HG03571 (cell line): ENCODE measurements around the gene ROPN1.
"Not testable (repeated sequence)": the region's sequence is repeated elsewhere in the genome, so short reads cannot be mapped to it uniquely, and the experiment has no call there.

Source experiments
- ATAC-seq: cut with Tn5 transposase; IDR thresholded peaks from one replicate; pipeline ENCODE4 v1.9.1; 2021; ENCODE audit not compliant: unreplicated experiment

ROPN1 gene

GRCh38 chr3:123997543-123997942 is 5.6 kb upstream of the ROPN1 start:
- no peak for ATAC-seq

- no peak for ATAC-seq
These were observed 1.9 kb upstream of the ROPN1 start for GRCh38 chr3:123993818-123994217.

DNA sequence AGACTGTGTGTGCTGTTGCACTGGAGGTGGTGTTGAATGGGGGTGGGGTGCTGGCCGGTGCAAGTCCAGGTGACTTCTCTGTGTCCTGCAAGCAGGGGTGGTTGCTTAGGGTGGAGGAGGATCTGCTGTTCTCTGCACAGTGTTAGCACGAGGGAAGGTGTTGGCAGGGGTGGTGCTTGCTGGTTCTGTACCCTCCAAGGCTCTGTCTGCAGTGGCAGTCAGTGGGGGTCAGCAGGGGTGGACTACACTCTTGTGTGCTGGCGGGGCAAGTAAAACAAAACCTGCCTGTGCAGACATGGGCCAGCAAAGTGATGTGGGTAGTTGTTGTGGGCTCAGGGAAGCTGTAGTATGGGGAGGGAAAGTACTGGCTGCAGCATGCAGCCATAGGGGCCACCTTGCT is 5.5 kb downstream of the ROPN1 start:
- no peak for ATAC-seq

DNA sequence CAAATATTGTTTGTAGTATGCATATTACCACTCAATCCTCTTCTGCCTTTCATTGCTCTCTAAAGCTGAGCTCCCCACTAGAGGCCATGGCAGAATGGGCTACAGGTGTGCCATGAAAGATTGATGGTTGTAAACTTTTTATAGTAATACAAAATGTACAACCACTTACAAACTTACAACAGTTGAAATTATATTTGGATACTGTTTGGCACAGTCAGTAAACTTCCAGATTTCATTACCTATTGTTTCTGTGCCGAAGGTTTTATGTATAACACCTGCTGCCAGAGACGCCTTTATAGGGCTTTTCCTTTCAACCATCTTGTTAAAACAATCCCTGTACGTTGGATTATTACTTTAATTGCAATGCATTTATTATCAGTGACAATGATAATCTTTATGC is 7.0 kb downstream of the ROPN1 start:
- no peak for ATAC-seq

- ATAC-seq, result no peak
These were observed 7.6 kb downstream of the ROPN1 start for GRCh38 chr3:123984350-123984749.

GRCh38 chr3:123981317-123981716 is 10.6 kb downstream of the ROPN1 start:
- ATAC-seq, result not testable (repeated sequence)

- ATAC-seq, result no peak
These were observed 11.4 kb downstream of the ROPN1 start for GRCh38 chr3:123980539-123980938.

DNA sequence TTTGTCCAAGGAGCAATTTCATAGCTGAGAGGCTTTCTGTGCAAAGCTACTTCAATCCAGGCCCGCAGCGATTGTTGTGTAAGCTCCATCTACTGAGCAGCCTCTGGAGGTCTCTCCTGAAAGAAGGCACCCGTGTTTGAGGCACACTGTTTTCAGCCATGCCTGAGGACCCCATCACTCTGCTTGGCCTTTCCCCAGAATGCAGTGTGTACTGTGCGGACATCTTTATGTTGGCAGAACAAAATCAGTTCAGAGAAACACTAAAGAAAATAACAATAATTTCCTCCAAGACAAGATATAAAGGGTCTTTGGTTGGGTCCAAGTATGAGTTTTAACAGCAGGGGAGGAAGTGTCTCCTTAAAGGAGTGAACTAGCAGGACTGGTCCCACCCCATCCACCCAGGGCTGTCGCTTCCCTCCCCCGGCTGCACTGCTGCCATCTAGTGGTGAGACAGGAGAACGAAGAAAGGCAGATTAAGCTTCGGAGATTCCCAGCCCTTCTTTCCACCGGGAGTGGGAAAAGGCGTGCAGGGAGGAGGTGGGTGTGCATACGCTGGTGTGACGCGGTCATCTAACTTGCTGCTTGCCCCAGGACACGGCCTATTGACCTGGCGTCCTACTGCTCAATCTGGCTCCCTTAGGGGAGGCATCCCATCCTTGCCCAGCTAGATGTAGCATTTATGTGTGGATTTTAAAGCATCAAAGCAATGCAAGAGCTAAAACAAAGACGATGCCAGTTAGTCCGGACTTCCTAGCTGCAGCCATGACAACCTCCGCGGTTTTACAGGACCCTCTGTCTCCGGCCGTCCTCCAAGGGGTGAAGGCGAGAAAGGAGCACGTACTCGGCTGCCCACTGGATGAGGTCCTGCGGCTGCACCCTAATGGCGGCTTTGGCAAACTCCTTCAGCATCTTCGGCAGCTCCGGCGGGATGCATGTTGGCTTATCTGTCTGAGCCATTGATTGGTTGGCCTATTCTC is 12.1 kb downstream of the ROPN1 start:
- not testable (repeated sequence) for ATAC-seq

- not testable (repeated sequence) for ATAC-seq
These were observed 15.0 kb downstream of the ROPN1 start for GRCh38 chr3:123976904-123977303.

- ATAC-seq, result not testable (repeated sequence)
These were observed 15.6 kb downstream of the ROPN1 start for GRCh38 chr3:123976181-123976898.

DNA sequence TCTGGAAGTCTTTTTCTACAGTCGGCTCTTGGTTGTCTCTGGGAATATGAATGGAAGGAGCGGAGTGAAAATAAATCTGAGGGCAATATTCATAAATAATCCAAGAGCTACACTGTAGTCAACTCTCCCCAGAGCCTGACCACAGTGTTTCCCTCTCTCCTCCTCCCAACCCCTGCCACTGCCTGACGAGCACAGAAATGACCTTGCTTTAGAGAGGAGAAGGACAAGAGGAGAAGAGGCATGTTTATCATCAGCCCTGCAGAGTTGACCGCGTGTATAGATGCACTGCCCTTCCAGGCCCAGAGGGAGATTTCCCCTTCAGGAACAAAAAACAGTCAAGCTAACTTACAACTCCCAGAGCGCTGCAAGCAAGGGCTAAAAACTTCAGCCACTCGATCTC is 16.9 kb downstream of the ROPN1 start:
- not testable (repeated sequence) for ATAC-seq

DNA sequence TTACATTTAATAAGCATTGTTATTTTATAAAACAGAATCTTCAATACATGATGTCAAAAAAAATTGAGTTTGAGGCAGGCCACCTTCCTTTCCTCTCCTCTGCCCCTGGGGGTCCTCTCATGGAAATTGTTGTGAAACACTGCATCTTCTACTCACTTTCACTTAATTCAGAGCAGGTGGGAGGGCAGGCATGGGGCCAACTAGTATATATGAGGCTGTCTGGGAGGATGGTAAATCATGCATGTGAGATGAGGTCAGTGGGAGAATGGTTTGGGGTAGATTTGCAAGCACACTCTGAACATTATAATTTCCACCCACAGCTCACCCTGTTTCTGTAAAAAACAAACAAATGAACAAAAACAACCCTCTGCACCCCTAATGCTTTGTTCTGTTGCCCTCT is 20.5 kb downstream of the ROPN1 start:
- ATAC-seq, result no peak

GRCh38 chr3:123967260-123967659 is 24.7 kb downstream of the ROPN1 start:
- not testable (repeated sequence) for ATAC-seq

DNA sequence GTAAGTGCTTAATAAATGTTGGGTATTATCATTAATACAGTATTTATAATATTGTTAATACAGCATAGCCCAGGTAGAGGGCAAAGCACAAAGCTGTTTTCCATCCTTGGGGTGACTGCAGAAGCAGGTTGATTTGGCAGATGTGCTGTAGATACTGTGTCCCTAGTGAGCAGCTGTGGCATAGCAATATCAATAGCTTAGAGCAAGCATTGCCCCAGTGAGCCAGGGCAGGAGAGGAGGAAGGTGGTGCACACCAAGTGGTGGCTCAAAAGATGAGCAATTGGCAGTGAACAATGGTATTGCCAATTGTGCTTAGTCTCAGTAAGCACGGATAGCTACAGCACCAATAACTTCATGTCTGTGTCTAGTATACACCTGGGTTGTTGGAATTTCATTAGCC is 25.1 kb downstream of the ROPN1 start:
- ATAC-seq, result not testable (repeated sequence)

- not testable (repeated sequence) for ATAC-seq
These were observed 27.1 kb downstream of the ROPN1 start for GRCh38 chr3:123964793-123965192.

GRCh38 chr3:123961508-123961856 is 30.4 kb downstream of the ROPN1 start:
- ATAC-seq, result no peak

GRCh38 chr3:123960781-123961507 is 31.0 kb downstream of the ROPN1 start, which contains the start of gene CCDC14:
TSS of gene CCDC14 (minus strand) at chr3:123961229. CDS start at chr3:123961173, 56 bp downstream.
- ATAC-seq, result peak; percentile 86

DNA sequence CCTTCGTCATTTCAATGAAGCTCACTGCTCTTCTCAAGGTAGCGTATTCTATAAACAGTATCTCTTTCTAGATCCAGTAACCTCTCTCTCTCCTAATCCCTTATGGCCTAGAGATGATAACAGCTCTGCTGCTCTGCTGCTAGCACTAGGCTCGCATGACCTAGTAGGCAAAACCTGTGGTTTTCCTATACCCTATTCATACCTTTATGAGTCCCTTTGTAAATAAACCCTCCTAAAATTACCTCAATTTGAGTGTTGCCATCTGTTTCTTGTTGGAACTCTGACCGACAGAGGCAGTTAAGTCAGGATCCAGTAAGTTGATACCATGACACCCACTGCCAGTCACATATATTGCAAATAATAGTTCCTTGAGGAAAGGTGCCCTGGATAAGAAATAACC is 38.2 kb downstream of the ROPN1 start:
- ATAC-seq, result no peak

DNA sequence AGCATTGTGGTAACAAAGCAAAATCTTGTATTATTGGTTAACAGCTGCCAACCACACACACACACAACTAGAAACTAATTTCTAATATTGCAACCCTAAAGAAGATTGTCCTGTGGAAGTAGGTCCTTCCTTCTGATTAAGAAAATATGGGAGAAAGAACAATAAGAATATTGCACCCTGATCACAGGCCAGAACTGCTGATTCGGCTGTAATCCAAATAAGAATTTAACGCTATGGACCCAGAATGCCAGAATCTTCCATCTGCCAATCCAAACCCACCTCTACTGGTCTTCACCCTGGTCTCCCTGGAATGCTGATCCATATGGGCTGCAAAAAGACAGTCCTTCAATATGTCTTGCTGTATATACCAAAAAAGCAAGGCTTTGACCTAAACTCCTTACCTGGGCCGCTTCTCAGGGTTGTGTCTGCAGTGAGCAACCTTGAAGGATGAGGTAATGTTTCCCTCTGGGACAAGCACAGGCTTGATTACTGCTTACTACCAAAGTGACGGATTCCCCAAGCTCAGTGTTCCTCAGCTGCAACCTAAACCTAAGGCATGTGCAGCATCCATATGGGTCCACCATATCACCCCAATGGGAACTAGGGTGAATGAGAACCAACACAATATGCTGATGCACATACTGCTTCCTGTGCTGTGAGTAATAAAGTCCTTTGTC is 38.9 kb downstream of the ROPN1 start:
- no peak for ATAC-seq

- no peak for ATAC-seq
These were observed 40.1 kb downstream of the ROPN1 start for GRCh38 chr3:123951522-123952447.
